WERI-Rb-1 (cell line): Measurements from ENCODE around the gene MAP7D1.
"Not testable (repeated sequence)": the region's sequence is repeated elsewhere in the genome, so short reads cannot be mapped to it uniquely, and the experiment has no call there.

Experiments used
- DNase-seq: peaks from one replicate; pipeline ENCODE4 v3.0.0-alpha.2; 2020
- H3K27ac ChIP-seq: fragments of 250-450 bp; sonication (Bioruptor Pico); 2 replicates; pipeline ENCODE4 v1.5.1; 2020; ENCODE audit warnings: mild to moderate bottlenecking, moderate library complexity
- H3K27me3 ChIP-seq: fragments of 250-450 bp; sonication (Bioruptor Pico); 2 replicates; pipeline ENCODE4 v1.5.1; 2021; ENCODE audit warnings: mild to moderate bottlenecking, low read depth, moderate library complexity; ENCODE audit not compliant: insufficient read depth, severe bottlenecking
- H3K36me3 ChIP-seq: fragments of 250-450 bp; sonication (Bioruptor Pico); 2 replicates; pipeline ENCODE4 v1.5.1; 2020; ENCODE audit warnings: mild to moderate bottlenecking, moderate library complexity
- H3K4me3 ChIP-seq: 2 replicates; pipeline ENCODE4 v1.5.1; 2011; ENCODE audit warnings: low read depth, mild to moderate bottlenecking, control low read depth, low read length
- H3K9me3 ChIP-seq: fragments of 250-450 bp; sonication (Bioruptor Pico); 2 replicates; pipeline ENCODE4 v1.5.1; 2021; ENCODE audit warnings: mild to moderate bottlenecking, moderate library complexity; ENCODE audit not compliant: severe bottlenecking
- CTCF ChIP-seq: IDR thresholded peaks from 2 replicates; pipeline ENCODE4 v1.5.1; 2011; ENCODE audit warnings: low read depth, mild to moderate bottlenecking, control low read depth, inconsistent platforms, low read length

MAP7D1 gene

GRCh38 chr1:36156329-36157114, 562 bp downstream of the MAP7D1 start:
- peak; percentile 89 for DNase-seq
- Histone ChIP-seq H3K27me3 (no peaks in the 10 kb centered on the region), H3K9me3 (no peaks in the 10 kb centered on the region), H3K36me3 (peaks cover 32% of the 10 kb centered on the region), H3K27ac (peak overlapping the region; percentile 97), H3K4me3 (peak overlapping the region; percentile 88)
- TF ChIP-seq CTCF, result no peak

GRCh38 chr1:36157115-36157903, 1.3 kb downstream of the MAP7D1 start:
- Histone ChIP-seq H3K27ac (peak overlapping the region; percentile 97), H3K36me3 (peaks cover 35% of the 10 kb centered on the region), H3K4me3 (peak overlapping the region; percentile 88), H3K9me3 (no peaks in the 10 kb centered on the region), H3K27me3 (no peaks in the 10 kb centered on the region)
- DNase-seq, result peak; percentile 53
- TF ChIP-seq CTCF, result no peak

- no peak for TF ChIP-seq CTCF
- H3K9me3 ChIP-seq, result no peaks in the 10 kb centered on the region
- H3K27me3 ChIP-seq, result no peaks in the 10 kb centered on the region
- no peak overlapping the region; the same call in 1 of the 2 replicates for H3K4me3 ChIP-seq
- H3K27ac ChIP-seq, result peak overlapping the region; percentile 97
- no peak for DNase-seq
- H3K36me3 ChIP-seq, result peaks cover 37% of the 10 kb centered on the region
These were observed 2.2 kb downstream of the MAP7D1 start for GRCh38 chr1:36157973-36158826.

GRCh38 chr1:36158827-36159252, 2.9 kb downstream of the MAP7D1 start:
- not testable (repeated sequence) for H3K27ac ChIP-seq, H3K9me3 ChIP-seq, DNase-seq, H3K4me3 ChIP-seq, H3K27me3 ChIP-seq
- H3K36me3 ChIP-seq, result peaks cover 37% of the 10 kb centered on the region

GRCh38 chr1:36159614-36160387, 3.8 kb downstream of the MAP7D1 start:
- Histone ChIP-seq H3K27ac (no peak overlapping the region), H3K4me3 (no peak overlapping the region), H3K27me3 (no peaks in the 10 kb centered on the region), H3K36me3 (peaks cover 42% of the 10 kb centered on the region), H3K9me3 (no peaks in the 10 kb centered on the region)
- no peak for DNase-seq
- TF ChIP-seq CTCF, result no peak
